GM04503 (cell line): ENCODE results near the gene ITGA2B.
A peak's percentile ranks its signal among the peaks of the same experiment; 100 is the strongest.
"Not testable (repeated sequence)": the region's sequence is repeated elsewhere in the genome, so short reads cannot be mapped to it uniquely, and the experiment has no call there.

Experiments used
- DNase-seq: peaks from one replicate; pipeline ENCODE4 v3.0.0-alpha.2; 2012; ENCODE audit warnings: low read depth

The ITGA2B gene

DNA sequence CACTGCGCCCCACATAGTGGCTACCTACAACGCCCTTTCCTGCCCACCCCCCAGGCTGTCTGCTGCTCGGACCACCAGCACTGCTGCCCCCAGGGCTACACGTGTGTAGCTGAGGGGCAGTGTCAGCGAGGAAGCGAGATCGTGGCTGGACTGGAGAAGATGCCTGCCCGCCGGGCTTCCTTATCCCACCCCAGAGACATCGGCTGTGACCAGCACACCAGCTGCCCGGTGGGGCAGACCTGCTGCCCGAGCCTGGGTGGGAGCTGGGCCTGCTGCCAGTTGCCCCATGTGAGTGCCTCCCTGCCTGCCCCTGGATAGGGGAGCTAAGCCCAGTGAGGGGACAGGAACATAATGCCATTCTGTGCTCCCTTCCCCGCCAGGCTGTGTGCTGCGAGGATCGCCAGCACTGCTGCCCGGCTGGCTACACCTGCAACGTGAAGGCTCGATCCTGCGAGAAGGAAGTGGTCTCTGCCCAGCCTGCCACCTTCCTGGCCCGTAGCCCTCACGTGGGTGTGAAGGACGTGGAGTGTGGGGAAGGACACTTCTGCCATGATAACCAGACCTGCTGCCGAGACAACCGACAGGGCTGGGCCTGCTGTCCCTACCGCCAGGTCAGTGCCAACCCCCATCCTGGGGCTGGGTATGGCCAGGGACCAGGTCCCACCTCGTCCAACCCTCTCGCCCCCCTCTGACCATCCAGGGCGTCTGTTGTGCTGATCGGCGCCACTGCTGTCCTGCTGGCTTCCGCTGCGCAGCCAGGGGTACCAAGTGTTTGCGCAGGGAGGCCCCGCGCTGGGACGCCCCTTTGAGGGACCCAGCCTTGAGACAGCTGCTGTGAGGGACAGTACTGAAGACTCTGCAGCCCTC, 37.3 kb downstream of the ITGA2B start:
- no peak for DNase-seq

DNA sequence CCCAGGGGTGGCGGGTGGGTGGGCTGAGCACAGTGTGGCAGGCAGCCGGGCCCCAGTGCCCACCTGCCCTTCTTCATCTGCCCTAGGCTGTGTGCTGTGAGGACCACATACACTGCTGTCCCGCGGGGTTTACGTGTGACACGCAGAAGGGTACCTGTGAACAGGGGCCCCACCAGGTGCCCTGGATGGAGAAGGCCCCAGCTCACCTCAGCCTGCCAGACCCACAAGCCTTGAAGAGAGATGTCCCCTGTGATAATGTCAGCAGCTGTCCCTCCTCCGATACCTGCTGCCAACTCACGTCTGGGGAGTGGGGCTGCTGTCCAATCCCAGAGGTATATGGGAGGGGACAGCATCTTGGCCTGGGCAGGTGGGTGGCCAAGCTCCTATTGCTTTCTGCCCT, 38.0 kb downstream of the ITGA2B start:
- DNase-seq = no peak

DNA sequence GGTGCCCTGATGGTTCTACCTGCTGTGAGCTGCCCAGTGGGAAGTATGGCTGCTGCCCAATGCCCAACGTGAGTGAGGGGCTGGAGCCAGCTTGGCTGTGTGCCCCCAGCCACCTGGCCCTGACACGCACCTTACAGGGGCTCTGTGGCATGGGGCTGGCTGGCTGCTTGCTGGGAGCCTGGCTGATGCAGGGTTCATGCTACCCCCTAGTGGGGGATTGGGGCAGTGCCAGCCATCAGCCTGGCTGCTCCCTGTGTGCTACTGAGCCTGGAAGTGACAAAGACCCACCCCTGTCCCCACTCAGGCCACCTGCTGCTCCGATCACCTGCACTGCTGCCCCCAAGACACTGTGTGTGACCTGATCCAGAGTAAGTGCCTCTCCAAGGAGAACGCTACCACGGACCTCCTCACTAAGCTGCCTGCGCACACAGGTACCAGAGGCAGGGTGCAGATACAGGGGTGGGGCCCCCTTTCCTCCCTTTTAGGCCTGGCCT, 38.7 kb downstream of the ITGA2B start:
- no peak for DNase-seq

DNA sequence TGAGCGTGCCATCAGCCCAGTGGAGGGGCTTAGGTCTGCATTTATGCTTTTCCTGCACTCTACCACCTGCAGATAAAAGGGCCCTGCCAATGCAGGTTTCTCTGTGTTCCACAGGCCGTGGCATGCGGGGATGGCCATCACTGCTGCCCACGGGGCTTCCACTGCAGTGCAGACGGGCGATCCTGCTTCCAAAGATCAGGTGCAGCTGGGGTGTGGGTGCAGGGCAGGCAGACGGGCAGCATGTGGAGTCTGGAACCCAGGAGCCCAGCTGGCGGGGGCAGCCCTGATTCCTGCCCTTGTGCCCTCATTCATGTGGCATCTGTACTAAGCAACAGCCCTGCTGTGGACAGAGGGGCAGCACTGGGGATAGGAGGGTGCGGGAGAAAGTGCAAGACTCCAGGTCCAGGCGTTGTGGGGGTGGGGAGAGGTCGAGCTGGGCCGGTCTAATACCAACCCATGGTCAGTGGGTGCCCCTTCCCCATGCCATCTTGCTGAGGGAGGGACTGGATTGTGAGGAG, 39.8 kb downstream of the ITGA2B start:
- no peak for DNase-seq

DNA sequence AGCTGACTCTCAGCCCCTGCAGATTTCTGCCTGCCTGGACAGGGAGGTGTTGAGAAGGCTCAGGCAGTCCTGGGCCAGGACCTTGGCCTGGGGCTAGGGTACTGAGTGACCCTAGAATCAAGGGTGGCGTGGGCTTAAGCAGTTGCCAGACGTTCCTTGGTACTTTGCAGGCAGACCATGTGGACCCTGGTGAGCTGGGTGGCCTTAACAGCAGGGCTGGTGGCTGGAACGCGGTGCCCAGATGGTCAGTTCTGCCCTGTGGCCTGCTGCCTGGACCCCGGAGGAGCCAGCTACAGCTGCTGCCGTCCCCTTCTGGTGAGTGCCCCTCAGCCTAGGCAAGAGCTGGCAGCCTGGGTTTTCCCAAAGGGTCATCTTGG, 40.5 kb downstream of the ITGA2B start:
- no peak for DNase-seq

DNA sequence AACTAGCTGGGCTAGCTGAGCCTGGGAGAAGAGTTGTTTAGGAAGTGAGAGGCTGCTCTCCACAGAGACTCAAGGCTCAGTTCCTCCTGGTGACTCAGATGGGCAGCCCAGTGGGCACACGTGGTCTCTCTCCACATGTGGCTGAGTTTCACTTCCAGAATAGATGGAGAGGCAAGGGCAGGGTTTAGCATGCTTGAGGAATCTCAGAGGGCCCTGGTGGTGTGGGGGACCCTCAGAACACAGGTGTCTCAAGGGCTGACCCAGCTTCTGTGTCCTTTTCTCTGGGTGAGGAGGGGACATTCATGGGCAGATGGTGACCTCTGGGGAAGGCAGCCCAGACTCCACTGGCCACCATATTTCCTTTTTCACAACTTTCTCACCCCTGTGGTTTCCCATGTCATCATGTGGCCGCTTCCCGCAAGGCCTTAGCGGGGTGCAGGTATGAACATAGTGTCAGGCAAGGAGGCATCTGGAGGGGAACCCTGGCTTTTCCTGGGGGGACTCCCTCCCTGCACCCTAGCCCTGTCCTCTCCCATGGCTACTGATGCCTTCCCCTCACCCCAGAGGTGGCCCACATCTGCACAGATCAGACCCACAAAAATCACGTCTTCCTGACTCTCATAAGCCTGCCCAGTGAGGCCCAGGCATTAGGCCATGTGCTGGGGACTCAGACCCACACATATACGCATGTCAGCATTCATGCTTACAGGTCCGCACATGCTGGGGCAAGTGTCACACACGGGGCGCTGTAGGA, 41.0 kb downstream of the ITGA2B start:
- DNase-seq = peak; percentile 23

DNA sequence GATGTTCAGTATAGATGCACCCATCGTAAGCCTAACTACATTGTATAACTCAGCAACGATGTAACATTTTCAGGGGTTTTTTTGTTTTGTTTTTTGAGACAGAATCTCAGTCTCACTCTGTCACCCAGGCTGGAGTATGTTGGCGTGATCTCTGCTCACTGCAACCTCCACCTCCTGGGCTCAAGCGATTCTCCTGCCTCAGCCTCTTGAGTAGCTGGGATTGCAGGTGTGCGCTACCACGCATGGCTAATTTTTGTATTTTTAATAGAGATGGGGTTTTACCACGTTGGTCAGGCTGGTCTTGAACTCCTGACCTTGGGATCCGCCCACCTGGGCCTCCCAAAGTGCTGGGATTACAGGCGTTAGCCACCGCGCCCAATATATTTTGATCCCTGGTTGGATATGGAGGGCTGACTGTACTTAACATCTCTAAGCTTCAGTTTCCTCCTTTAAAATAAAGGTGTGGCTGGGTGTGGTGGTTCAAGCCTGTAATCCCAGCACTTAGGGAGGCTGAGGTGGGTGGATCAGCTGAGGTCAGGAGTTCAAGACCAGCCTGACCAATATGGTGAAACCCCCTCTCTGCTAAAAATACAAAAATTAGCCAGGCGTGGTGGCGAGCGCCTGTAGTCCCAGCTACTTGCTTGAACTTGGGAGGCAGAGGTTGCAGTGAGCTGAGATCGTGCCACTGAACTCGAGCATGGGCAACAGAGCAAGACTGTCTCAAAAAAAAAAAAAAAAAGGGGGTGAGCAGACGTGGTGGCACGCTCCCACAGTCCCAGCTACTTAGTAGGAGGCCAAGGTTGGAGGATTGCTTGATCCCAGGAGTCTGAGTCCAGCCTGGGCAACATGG, 42.0 kb downstream of the ITGA2B start:
- not testable (repeated sequence) for DNase-seq

DNA sequence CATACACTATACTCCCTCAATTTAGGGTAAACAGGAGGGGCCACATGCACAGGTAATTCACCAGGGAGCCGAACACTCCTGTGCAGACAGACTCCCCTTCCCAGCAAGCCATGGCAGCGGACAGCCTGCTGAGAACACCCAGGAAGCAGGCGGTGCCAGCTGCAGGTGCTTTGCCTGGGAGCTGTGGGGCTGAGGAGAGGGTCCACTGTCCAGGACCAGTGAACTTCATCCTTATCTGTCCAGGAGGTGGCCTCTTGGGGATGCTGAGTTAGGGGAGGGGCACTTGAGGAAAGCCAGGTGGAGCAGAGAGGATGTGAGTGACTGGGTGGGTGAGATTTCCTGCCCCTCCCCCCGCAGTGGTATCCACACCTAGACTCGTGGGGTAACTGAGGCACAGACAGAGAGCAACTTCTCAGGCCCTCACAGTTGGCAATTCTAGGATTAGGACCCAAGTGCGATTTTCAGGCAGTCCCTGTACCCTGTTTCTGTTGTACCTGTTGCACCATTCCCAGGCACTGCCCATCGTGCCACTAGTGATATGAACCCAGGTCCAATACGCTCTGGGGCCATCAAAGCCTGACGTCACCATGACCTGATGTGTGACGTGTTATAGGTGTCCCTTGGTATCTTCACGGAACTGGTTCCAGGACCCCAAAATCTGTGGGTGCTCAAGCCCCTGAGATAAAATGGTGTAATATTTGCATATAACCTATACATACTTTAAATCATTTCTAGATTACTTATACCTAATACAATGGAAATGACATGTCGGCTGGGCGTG, 43.2 kb downstream of the ITGA2B start:
- no peak for DNase-seq

DNA sequence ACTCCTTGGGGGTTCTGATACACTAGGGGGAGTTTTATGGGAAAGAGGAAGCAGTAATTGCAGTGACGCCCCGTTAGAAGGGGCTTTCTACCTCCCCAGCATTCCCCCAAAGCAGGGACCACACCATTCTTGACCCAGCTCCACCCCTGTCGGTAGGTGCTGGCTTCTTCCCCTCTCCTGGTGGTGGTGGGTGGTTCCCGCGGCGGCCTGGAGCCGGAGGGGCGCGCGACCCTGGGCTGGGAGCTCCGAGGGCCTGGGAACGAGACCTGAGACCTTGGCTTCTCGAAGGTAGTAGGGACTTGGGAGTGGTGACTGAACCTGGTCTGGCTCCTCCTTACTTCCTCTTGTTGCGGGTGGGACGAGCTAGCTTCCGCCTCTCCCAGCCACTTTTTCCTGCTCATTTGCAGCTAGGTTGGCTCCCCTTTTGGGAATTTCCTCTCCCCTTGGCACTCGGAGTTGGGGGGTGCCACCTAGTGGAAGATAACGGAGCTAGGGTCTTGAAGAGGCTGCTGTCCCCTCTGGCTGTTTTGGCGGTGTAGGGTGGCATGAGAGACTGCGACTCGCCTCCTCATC, 43.9 kb downstream of the ITGA2B start:
- peak; percentile 15 for DNase-seq

DNA sequence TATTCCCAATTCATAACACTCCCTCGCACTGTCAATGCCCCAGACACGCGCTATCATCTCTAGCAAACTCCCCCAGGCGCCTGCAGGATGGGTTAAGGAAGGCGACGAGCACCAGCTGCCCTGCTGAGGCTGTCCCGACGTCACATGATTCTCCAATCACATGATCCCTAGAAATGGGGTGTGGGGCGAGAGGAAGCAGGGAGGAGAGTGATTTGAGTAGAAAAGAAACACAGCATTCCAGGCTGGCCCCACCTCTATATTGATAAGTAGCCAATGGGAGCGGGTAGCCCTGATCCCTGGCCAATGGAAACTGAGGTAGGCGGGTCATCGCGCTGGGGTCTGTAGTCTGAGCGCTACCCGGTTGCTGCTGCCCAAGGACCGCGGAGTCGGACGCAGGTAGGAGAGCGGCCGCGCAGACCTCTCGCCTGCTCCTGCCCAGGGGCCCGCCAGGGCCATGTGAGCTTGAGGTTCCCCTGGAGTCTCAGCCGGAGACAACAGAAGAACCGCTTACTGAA, 44.5 kb downstream of the ITGA2B start, which contains the start of gene GRN:
Gene GRN (plus strand): TSS at position 364 of the 515 bp plus-strand sequence. CDS start 3,863 bp downstream, outside the sequence.
- DNase-seq = peak; percentile 95

DNA sequence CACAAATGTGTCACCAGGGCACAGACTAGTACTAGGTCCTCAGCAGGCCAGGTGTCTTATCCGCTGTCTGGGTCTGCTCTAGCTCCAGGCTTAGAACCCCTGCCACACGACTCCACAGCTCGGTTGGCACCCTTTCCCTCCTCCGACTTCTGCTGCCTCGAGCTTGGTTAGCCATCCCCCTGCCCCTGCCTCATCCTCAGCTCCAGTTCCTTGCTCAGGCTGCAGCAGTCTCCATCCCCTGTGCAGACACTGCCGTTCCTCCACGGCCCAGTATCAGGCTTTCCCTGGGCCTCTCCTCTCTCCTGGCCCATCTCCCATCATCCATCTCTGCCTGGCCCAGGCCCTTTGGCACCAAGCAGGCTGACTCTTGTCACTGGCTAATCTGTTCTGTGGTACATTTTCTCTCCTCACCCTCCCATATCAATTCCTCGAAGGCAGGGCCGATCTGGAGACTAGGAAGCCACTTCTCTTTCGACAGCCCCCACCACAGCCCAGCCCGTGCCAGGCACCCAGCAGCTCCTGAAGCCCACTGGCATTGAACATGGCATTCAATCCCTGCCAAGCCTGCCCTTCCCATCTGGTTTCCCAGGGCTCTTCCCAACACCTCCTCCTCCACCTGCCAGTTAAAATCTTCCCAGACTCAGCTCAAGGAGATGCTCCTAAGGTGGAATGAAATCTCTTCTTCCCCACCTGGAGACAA, 45.8 kb downstream of the ITGA2B start:
- DNase-seq = no peak

DNA sequence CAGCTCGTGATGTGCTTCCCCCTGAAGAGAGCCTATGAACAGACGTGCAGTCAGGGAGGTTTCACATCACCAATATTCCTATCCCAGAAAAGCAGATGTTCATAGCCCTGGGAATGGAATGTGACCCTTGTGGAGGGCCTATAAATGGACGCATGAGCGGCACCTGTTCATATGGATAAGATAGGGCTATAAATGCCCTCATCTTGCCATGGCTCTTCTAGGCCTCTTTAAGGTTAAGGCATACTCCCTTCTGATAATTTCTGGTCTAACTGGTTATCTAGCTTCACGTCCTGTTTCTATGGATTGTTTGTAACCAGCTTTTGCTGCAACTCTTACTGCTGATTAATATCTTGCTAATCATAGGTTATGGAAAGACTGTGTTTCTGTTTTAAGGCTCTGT, 48.9 kb downstream of the ITGA2B start:
- not testable (repeated sequence) for DNase-seq

DNA sequence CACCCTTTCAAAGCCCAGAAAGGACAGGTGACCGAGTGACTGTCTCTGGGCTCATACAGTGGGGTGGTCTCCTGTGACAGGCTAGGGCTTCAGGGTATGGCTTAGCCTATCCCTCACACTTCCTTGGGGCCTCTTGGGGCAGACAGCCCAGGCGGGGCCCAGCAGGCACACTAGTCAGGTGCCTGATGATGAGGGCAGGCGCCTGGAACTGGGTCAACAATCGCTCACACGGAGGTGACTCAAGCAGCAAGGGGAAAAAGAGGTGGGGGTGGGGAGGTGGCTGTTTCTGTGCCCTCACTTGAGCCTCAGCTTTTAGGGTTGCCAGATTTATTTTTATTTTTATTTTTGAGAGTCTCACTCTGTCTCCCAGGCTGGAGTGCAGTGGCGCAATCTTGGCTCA, 50.7 kb downstream of the ITGA2B start:
- no peak for DNase-seq

DNA sequence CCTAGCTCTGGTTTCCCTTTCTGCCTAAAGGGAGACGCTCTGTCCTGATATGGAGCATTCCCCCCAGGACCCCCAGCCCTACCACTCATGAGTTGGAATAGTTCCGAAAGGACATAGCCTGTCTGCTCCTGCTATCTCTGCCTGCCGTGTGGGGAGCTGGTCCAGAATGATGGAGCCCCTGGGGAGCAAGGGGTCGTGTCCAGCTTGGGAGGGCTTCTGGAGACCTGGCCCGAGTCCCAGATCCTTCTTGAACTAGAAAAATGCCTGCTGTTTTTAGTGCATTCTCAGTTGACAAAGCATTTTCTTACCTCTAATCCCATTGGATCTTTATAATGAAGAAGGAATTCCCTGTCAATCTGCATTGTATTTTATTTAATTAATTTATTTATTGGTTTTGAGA, 53.5 kb downstream of the ITGA2B start:
- no peak for DNase-seq

DNA sequence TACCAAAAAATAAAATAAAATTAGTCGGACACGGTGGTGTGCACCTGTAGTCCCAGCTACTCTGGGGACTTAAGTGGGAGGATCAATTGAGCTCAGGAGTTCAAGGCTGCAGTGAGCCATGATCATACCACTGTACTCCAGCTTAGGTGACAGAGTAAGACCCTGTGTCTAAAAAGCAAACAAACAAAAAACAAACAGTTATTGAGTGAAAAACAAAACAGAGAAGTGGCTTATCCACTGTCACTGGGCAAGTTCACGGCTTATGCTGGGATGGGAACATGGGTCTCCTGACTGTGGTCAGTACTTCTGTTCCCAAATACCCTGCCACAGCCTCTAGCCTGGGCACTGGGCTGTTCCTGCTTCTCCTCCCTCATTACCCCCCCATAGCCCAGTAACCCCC, 53.9 kb downstream of the ITGA2B start:
- no peak for DNase-seq

DNA sequence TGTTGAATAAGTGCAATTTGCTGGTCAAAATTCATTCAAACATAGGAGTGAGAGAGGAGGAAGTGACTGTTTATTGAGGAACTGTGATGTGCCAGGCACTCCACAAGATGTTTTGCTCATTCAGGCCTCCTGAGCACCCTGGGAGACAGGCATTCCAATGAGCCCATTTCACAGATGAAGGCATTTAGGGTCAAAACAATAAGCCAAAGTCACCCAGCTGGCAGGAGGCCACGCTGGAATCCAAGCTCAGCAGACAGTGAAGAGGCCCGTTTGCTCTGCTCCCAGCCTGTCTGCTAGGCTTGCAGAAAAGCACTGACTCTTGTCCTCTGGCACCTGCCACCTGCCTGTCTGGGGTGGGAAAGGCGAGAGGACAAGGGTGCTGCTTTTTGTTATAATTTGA, 54.7 kb downstream of the ITGA2B start:
- no peak for DNase-seq

DNA sequence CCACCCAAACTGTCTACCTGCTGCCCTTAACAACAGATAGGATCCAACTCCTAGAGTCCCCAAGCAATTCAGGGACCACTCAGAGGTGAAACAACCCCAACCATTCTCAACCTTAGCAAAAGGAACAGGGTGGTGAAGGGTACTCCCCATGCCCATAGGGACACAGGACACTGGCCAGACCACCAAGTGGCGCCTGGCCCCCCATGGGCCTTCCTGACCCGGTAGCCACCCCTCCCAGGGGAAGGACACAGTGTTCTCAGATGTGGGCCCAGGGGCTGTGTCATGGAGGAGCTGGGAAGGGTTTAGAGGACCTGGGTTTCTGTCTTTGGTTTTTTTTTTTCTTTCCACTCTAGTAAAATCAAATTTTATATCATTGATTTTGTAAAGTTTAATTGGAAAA, 55.1 kb downstream of the ITGA2B start:
- DNase-seq = no peak

DNA sequence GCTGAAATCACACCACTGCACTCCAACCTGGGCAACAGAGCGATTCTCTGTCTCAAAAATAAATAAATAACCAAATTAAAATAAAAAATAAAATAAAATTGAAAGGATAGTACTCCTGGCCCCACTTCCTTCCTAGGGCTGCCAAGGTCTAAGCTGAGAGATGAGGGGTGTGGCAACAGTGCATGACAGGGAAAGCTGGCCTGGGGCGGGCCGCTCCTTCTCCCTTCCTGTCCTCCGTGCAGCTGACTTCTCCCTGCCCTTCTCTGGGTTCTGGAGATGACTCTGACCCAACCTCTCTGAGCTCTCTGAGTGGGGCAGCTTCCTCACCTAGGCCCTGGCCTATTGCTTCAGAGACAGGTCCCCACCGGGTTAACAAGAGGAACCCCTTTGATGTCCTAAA, 56.1 kb downstream of the ITGA2B start:
- no peak for DNase-seq

DNA sequence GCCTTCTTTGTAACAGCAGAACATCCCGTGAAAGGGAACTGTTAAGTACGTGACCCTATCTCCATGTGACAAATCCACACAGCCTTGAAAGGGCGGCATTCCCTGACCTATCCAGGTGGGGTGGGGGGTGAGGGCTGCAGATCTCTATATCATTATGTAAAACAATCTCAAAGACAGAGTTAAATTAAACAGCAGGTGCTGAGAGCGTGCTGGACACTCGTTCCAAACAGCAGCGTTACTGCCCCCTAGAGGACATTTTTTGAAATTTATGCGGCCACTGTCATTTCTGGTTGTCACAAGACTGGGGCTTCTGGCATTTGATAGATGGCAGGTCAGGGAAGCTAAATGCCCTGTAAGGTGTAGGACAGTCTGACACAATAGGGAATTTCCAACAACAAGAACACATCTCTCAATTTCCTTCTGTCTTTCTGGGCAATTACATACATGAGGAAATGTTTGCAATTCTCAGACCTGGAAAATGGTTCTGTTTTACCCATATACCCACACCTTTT, 58.1 kb downstream of the ITGA2B start:
- no peak for DNase-seq

DNA sequence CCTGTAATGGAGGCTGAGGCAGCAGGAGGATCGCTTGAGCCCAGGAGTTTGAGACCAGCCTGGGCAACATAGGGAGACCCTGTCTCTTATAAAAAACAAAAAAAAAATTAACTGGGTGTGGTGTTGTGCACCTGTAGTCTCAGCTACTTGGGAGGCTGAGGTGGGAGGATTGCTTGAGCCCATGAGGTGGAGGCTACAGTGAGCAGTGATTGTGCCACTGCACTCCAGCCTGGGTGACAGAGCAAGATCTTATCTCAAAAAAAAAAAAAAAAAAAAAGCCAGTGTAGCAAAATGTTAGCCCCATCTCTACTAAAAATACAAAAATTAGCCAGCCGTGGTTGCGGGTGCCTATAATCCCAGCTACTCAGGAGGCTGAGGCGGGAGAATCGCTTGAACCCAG, 59.2 kb downstream of the ITGA2B start:
- not testable (repeated sequence) for DNase-seq
